Astrocyte (in vitro differentiated cells and primary cell): ENCODE results near the gene ASB6. TPM values are rescaled to one million over a fixed set of nuclear protein-coding genes. Genes with fewer than 3 reads are reported as not detected.

Experiments
- DNase-seq: peaks from one replicate; pipeline ENCODE4 v3.0.0-alpha.2; 2010; ENCODE audit warnings: low read depth
- FAIRE-seq: peaks from 2 replicates; lab custom pipeline; 2011; peaks lifted over from hg19 to GRCh38; lab: Jason Lieb, UNC
- H2AFZ ChIP-seq: 2 replicates; pipeline ENCODE4 v1.6.0; 2012; ENCODE audit warnings: low read depth, low read length, inconsistent platforms
- H3K27ac ChIP-seq: 2 replicates; pipeline ENCODE4 v1.5.1; 2011; ENCODE audit warnings: low read depth, low read length, inconsistent platforms
- H3K27me3 ChIP-seq: 2 replicates; pipeline ENCODE4 v1.6.0; 2011; ENCODE audit warnings: low read length, inconsistent platforms; ENCODE audit not compliant: insufficient read depth
- H3K36me3 ChIP-seq: 2 replicates; pipeline ENCODE4 v1.5.1; 2011; ENCODE audit warnings: low read length, inconsistent platforms; ENCODE audit not compliant: insufficient read depth
- H3K4me1 ChIP-seq: 2 replicates; pipeline ENCODE4 v1.5.1; 2011; ENCODE audit warnings: low read length, inconsistent platforms; ENCODE audit not compliant: insufficient read depth
- H3K4me2 ChIP-seq: 2 replicates; pipeline ENCODE4 v1.6.0; 2012; ENCODE audit warnings: low read length, inconsistent platforms
- H3K4me3 ChIP-seq: 2 replicates; pipeline ENCODE4 v1.5.1; 2011; ENCODE audit warnings: low read depth, mild to moderate bottlenecking, low read length, inconsistent platforms; ENCODE audit not compliant: insufficient read depth
- H3K79me2 ChIP-seq: 2 replicates; pipeline ENCODE4 v1.6.0; 2012; ENCODE audit warnings: mild to moderate bottlenecking, low read length, inconsistent platforms; ENCODE audit not compliant: insufficient read depth
- H3K9ac ChIP-seq: 2 replicates; pipeline ENCODE4 v1.6.0; 2012; ENCODE audit warnings: mild to moderate bottlenecking, low read length, inconsistent platforms
- H3K9me3 ChIP-seq: 2 replicates; pipeline ENCODE4 v1.5.1; 2012; ENCODE audit warnings: low read depth, mild to moderate bottlenecking, low read length, inconsistent platforms; ENCODE audit not compliant: insufficient read depth
- H4K20me1 ChIP-seq: 2 replicates; pipeline ENCODE4 v1.6.0; 2012; ENCODE audit warnings: low read length, inconsistent platforms; ENCODE audit not compliant: insufficient read depth
- H3K27ac Mint-ChIP-seq: one replicate; pipeline ENCODE4 v1.8.0; 2021; ENCODE audit warnings: mild to moderate bottlenecking, mixed read lengths; ENCODE audit not compliant: unreplicated experiment
- H3K27me3 Mint-ChIP-seq: one replicate; pipeline ENCODE4 v1.8.0; 2021; ENCODE audit warnings: low read depth, mixed read lengths; ENCODE audit not compliant: unreplicated experiment
- H3K36me3 Mint-ChIP-seq: one replicate; pipeline ENCODE4 v1.8.0; 2021; ENCODE audit warnings: low read depth, mixed read lengths; ENCODE audit not compliant: unreplicated experiment
- H3K4me1 Mint-ChIP-seq: one replicate; pipeline ENCODE4 v1.8.0; 2021; ENCODE audit warnings: low read depth, mixed read lengths; ENCODE audit not compliant: unreplicated experiment
- H3K4me3 Mint-ChIP-seq: one replicate; pipeline ENCODE4 v1.8.0; 2021; ENCODE audit warnings: mild to moderate bottlenecking, moderate library complexity, mixed read lengths; ENCODE audit not compliant: unreplicated experiment
- H3K9me3 Mint-ChIP-seq: one replicate; pipeline ENCODE4 v1.8.0; 2021; ENCODE audit warnings: mild to moderate bottlenecking, mixed read lengths; ENCODE audit not compliant: unreplicated experiment
- CTCF ChIP-seq: IDR thresholded peaks from 2 replicates; pipeline ENCODE4 v1.5.1; 2011; ENCODE audit warnings: low read depth, mild to moderate bottlenecking, inconsistent platforms, low read length, moderate library complexity; ENCODE audit not compliant: insufficient read depth
- EZH2 ChIP-seq: IDR thresholded peaks from 2 replicates; pipeline ENCODE4 v1.6.1; 2012; ENCODE audit warnings: mild to moderate bottlenecking, low read length, inconsistent platforms; ENCODE audit not compliant: insufficient read depth
- total RNA-seq: library from RNA; stranded (reverse); gene quantifications from 2 replicates; pipeline ENCODE4 v1.2.1, GENCODE V29; 2021

Gene ASB6
- total RNA-seq, 1 donor from 2014 or later: 24.3 TPM

GRCh38 chr9:129609486-129610212 lies 32.3 kb downstream of the ASB6 start:
- peak overlapping the region; percentile 98 for H3K4me2 ChIP-seq
- H3K27ac ChIP-seq: no peak overlapping the region
- Mint-ChIP-seq H3K4me1 (peaks cover 12% of the 10 kb centered on the region), H3K4me3 (peak overlapping the region; percentile 82), H3K27me3 (no peaks in the 10 kb centered on the region), H3K27ac (peak overlapping the region; percentile 94), H3K36me3 (no peaks in the 10 kb centered on the region), H3K9me3 (peaks cover 2% of the 10 kb centered on the region)
- H3K9me3 ChIP-seq: no peaks in the 10 kb centered on the region
- H3K27me3 ChIP-seq: no peaks in the 10 kb centered on the region
- H2AFZ ChIP-seq: peak overlapping the region; percentile 80
- FAIRE-seq (no peak), DNase-seq (peak; percentile 61)
- TF ChIP-seq CTCF (no peak), EZH2 (no peak)
- no peaks in the 10 kb centered on the region for H3K36me3 ChIP-seq
- peak overlapping the region; percentile 39 for H3K4me3 ChIP-seq
- peaks cover 21% of the 10 kb centered on the region for H3K4me1 ChIP-seq
- H3K79me2 ChIP-seq: no peaks in the 10 kb centered on the region
- H4K20me1 ChIP-seq: no peaks in the 10 kb centered on the region
- H3K9ac ChIP-seq: peak overlapping the region; percentile 55

GRCh38 chr9:129608561-129609481 lies 33.1 kb downstream of the ASB6 start:
- no peaks in the 10 kb centered on the region for H3K36me3 ChIP-seq
- no peaks in the 10 kb centered on the region for H3K9me3 ChIP-seq
- H3K4me2 ChIP-seq: no peak overlapping the region
- no peaks in the 10 kb centered on the region for H3K27me3 Mint-ChIP-seq
- no peak overlapping the region for H3K27ac Mint-ChIP-seq
- peaks cover 21% of the 10 kb centered on the region for H3K4me1 ChIP-seq
- H3K9me3 Mint-ChIP-seq: peaks cover 2% of the 10 kb centered on the region
- no peak overlapping the region for H2AFZ ChIP-seq
- H3K4me3 ChIP-seq: no peak overlapping the region
- no peaks in the 10 kb centered on the region for H3K27me3 ChIP-seq
- no peaks in the 10 kb centered on the region for H3K79me2 ChIP-seq
- no peaks in the 10 kb centered on the region for H4K20me1 ChIP-seq
- FAIRE-seq: no peak
- H3K4me3 Mint-ChIP-seq: no peak overlapping the region
- no peak overlapping the region for H3K9ac ChIP-seq
- TF ChIP-seq CTCF (no peak), EZH2 (no peak)
- no peak overlapping the region for H3K27ac ChIP-seq
- no peaks in the 10 kb centered on the region for H3K36me3 Mint-ChIP-seq
- peaks cover 12% of the 10 kb centered on the region for H3K4me1 Mint-ChIP-seq
- no peak for DNase-seq
